ENCODE measurements around the gene UBE2S. TPM values are rescaled to one million over a fixed set of nuclear protein-coding genes. Genes with fewer than 3 reads are reported as not detected.

The UBE2S gene
- total RNA-seq, result 21.2 TPM

GRCh38 chr19:55407550-55407799, at the start of gene UBE2S:
UBE2S (minus strand) TSS chr19:55407788; CDS start chr19:55407589, 199 bp downstream.

GRCh38 chr19:55443045-55443823, 35.6 kb upstream of the UBE2S start, which contains the start of gene SHISA7:
SHISA7 (minus strand) TSS chr19:55443300; CDS start chr19:55442863, 437 bp downstream.

GRCh38 chr19:55385724-55386492, 21.7 kb downstream of the UBE2S start, which contains the start of gene RPL28:
RPL28 (plus strand) TSS chr19:55385932; CDS start chr19:55386358, 426 bp downstream.

DNA sequence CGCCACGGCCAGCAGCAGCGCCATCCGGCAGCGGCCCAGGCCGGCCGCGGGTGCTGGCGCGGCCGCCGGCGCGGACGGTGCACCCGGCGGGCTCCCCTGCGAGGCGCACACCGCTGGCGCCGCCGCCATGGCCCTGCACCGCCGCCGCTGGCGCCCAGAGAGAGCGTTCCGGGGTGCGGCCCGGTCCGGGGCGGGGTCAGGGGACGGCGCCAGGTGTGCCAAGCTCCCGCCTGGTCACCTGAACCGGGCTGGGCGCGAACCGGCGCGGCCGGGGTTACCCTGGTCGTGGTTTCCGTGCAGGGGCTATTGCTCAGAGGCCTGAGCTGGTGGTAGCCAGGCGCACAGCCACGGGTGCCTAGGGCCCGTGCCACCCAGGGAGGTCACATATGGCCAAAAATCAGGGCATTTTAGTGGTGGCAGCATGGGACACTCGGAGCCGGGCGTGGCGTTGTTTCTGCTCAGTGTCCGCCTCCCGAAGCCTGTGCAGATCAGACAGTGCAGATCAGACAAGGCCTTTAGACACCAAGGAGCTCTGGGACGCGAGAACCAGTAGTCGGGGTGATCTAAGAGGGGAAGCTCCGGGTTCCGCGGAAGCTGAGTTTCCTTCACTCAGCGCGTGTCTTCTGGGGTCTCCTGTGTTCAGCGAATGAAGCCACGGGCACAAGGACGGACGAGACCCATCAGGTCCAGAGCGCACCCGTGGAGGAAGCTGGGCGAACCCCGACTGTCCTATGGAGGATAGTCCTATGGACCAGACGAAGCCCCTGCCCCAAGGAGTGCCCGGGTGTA, 23.3 kb downstream of the UBE2S start, which contains the start of gene TMEM238:
TMEM238 (minus strand) TSS at position 162 of the 789 bp plus-strand sequence; CDS start at position 129, 33 bp downstream.

GRCh38 chr19:55376241-55376933, 31.2 kb downstream of the UBE2S start, which contains the start of gene TMEM190:
TMEM190 (plus strand) TSS chr19:55376826; CDS start chr19:55376854, 28 bp downstream.

DNA sequence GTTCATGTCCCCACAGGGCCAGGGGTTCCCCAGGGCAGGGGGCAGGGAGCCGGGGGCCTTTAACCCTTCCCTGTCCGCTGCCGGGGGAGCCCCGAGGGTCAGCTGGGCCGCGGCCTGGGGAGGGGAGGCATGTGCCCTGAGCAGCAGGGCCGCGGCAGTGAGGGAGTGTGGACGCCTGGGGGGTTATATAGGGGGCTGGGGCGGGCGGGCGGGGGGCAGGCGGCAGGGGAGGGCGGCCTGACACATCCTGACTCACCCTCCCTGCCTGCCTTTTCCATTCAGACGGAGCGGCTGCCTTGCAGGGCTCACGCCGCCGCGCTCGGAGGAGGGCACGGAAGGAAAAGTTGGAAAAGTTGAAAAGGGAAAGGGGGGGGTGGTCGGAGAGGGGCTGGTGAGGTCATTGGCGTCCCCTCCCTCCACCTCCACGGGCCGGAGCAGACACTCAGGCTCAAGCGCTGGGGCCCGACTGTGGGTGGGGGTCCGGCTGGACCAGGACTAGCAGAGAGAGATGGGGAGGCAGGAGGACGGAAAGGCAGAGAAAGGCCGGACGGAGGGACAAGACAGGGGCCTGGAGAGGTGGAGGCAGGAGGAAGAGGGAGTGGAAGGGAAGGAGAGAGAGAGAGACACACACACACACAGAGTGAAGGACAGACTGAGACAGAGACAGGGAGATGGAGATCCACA, 37.1 kb downstream of the UBE2S start, which contains the start of gene IL11:
IL11 (minus strand) TSS at position 159 of the 684 bp plus-strand sequence; CDS start at position 6, 153 bp downstream.

DNA sequence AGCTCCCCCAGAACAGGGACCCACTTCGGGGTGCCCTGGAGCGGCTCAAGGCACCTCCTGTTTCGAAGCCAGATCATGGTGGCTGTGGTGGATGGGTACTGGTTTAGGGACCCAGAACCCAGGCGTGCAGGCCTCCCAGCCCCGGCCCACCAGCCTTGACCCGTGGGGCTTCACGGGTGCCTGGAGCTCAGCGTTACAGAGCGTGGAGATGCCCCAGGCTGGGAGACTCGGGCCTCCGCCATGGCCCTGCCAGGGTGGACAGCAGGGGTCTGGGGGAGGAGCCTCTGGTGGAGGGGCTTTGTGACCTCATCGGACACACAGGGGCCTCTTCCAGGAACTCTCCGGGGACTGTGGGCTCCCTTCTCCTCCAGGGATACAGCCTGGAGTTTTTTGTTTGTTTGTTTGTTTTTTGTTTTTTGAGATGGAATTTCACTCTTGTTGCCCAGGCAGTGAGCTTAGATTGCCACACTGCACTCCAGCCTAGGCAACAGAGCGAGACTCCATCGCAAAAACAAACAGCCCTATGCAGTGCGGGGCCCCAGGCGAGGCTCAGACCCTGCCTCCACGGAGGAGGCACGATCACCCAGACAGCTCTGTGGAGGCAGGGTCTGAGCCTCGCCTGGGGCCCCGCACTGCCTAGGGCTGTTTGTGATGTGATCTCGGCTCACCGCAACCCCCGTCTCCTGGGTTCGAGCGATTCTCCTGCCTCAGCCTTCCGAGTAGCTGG, 44.4 kb downstream of the UBE2S start, which contains the start of gene GARIN5B:
GARIN5B (minus strand) TSS at position 271 of the 727 bp plus-strand sequence; CDS start at position 77, 194 bp downstream.

DNA sequence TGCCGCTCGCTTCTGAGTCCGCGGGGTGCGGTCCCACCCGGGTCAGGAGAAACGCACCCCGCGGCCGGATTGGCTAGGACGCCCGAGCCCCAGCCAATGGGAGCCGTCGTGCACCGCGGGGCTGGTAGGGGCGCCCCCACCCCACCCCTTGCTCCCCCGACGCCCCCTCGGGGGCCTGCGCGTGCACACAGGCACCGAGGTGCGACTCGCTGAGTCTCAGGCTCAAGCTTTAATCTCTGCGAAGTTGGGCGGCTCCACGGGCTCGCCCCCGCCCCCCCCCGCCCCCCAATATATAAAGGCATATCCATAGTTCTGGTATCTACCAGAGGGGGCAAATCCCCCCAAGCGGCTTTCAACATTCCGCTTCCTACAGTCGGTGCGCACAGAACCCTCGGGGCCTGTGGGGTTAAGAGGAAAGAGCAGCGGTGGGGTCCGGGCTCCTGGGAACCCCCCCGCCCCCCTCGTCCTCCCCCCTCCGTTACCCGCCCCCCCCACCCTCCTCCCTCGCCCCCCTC, 52.8 kb downstream of the UBE2S start, which contains the start of gene COX6B2:
COX6B2 (minus strand) TSS at position 22 of the 515 bp plus-strand sequence. CDS start 198 bp downstream, outside the sequence.

Other genes with a start within 250 kb of the UBE2S start
- 5.2 TPM for gene DNAAF3, start 241.2 kb downstream of the UBE2S start, total RNA-seq
- not detected for gene SYT5, start 227.5 kb downstream of the UBE2S start, total RNA-seq
- gene PTPRH, start 198.3 kb downstream of the UBE2S start, total RNA-seq, result 0.76 TPM
- gene TMEM86B, start 179.0 kb downstream of the UBE2S start, total RNA-seq, result 1.3 TPM
- 37.1 TPM for gene PPP6R1, start 148.8 kb downstream of the UBE2S start, total RNA-seq
- 28.1 TPM for gene HSPBP1, start 127.7 kb downstream of the UBE2S start, total RNA-seq
- 11.2 TPM for gene BRSK1, start 123.8 kb downstream of the UBE2S start, total RNA-seq
- 2.1 TPM for gene TMEM150B, start 82.4 kb downstream of the UBE2S start, total RNA-seq
- gene KMT5C, start 67.9 kb downstream of the UBE2S start, total RNA-seq, result 22.5 TPM
- gene COX6B2, start 53.1 kb downstream of the UBE2S start, total RNA-seq, result 0.12 TPM
- not detected for gene GARIN5B, start 44.5 kb downstream of the UBE2S start, total RNA-seq
- 0.41 TPM for gene IL11, start 37.3 kb downstream of the UBE2S start, total RNA-seq
- gene TMEM190, start 31.0 kb downstream of the UBE2S start, total RNA-seq, result not detected
- gene TMEM238, start 23.5 kb downstream of the UBE2S start, total RNA-seq, result 1.6 TPM
- gene RPL28, start 21.9 kb downstream of the UBE2S start, total RNA-seq, result 334 TPM
- gene SHISA7, start 35.5 kb upstream of the UBE2S start, total RNA-seq, result 0.12 TPM
- gene ISOC2, start 53.9 kb upstream of the UBE2S start, total RNA-seq, result 80.6 TPM
- gene C19orf85, start 57.0 kb upstream of the UBE2S start, total RNA-seq, result not detected
- gene ZNF628, start 68.8 kb upstream of the UBE2S start, total RNA-seq, result 5.6 TPM
- 19.6 TPM for gene NAT14, start 77.4 kb upstream of the UBE2S start, total RNA-seq
- gene SSC5D, start 80.6 kb upstream of the UBE2S start, total RNA-seq, result 5.3 TPM
- gene SBK2, start 129.3 kb upstream of the UBE2S start, total RNA-seq, result 0.35 TPM
- gene SBK3, start 137.8 kb upstream of the UBE2S start, total RNA-seq, result not detected
- 10.0 TPM for gene ZNF579, start 173.1 kb upstream of the UBE2S start, total RNA-seq
- gene FIZ1, start 191.7 kb upstream of the UBE2S start, total RNA-seq, result 9.2 TPM
- 13.3 TPM for gene ZNF524, start 192.5 kb upstream of the UBE2S start, total RNA-seq
- 10.3 TPM for gene ZNF865, start 197.9 kb upstream of the UBE2S start, total RNA-seq
- gene ZNF784, start 216.8 kb upstream of the UBE2S start, total RNA-seq, result 14.7 TPM
- 18.8 TPM for gene ZNF580, start 233.2 kb upstream of the UBE2S start, total RNA-seq
- gene ZNF581, start 235.9 kb upstream of the UBE2S start, total RNA-seq, result 26.9 TPM
- gene CCDC106, start 240.4 kb upstream of the UBE2S start, total RNA-seq, result 12.3 TPM
- gene U2AF2, start 247.2 kb upstream of the UBE2S start, total RNA-seq, result 150 TPM